GM13977 (cell line): ENCODE data around the gene ANO10.

Source experiments
- DNase-seq: peaks from one replicate; pipeline ENCODE4 v3.0.0; 2012; ENCODE audit warnings: low spot score
- CTCF ChIP-seq: IDR thresholded peaks from 2 replicates; pipeline ENCODE4 v1.5.1; 2012; ENCODE audit warnings: mild to moderate bottlenecking, control low read depth; ENCODE audit not compliant: insufficient read depth; ENCODE audit errors: extremely low read depth, missing control alignments
- in situ Hi-C: fragments of 300-500 bp; cut with MboI; formaldehyde crosslinking; loops from one replicate; pipeline ENCODE4 v1.12.0; 2022; ENCODE audit warnings: low sequenced_read_pairs, low pct_unique_long_range_greater_than_20kb, mixed read lengths, inconsistent platforms; ENCODE audit not compliant: unreplicated experiment

Gene ANO10

GRCh38 chr3:43426388-43426787 is 195.4 kb downstream of the ANO10 start:
- no peak for TF ChIP-seq CTCF
- in situ Hi-C loops, result no loop called here
- no peak for DNase-seq

- DNase-seq, result no peak
- in situ Hi-C loops, result no loop called here
- TF ChIP-seq CTCF, result no peak
Observed at GRCh38 chr3:43425829-43426228, 196.0 kb downstream of the ANO10 start.

GRCh38 chr3:43423639-43424038 is 198.2 kb downstream of the ANO10 start:
- in situ Hi-C loops, result no loop called here
- no peak for DNase-seq
- TF ChIP-seq CTCF, result no peak

GRCh38 chr3:43423142-43423541 is 198.7 kb downstream of the ANO10 start:
- in situ Hi-C loops, result no loop called here
- no peak for DNase-seq
- TF ChIP-seq CTCF, result no peak

GRCh38 chr3:43418601-43419272 is 203.1 kb downstream of the ANO10 start:
- no peak for DNase-seq
- TF ChIP-seq CTCF, result no peak
- in situ Hi-C loops, result no loop called here

GRCh38 chr3:43417133-43417532 is 204.7 kb downstream of the ANO10 start:
- no peak for DNase-seq
- no peak for TF ChIP-seq CTCF
- in situ Hi-C loops, result no loop called here
